Liver (tissue), 3 donors: ENCODE results near the gene AFDN.

Source experiments
- CTCF ChIP-seq: fragments of 150-350 bp; IDR thresholded peaks from 2 replicates; pipeline ENCODE4 v1.5.1; 2017; ENCODE audit warnings: improper control_type of control experiment, low read depth, low read length; ENCODE audit not compliant: missing input control
- HNF4G ChIP-seq: IDR thresholded peaks from 2 replicates; pipeline ENCODE4 v1.6.1; 2016; ENCODE audit warnings: antibody characterized with exemption
- MAX ChIP-seq: IDR thresholded peaks from 2 replicates; pipeline ENCODE4 v1.6.1; 2016; ENCODE audit warnings: antibody characterized with exemption
- REST ChIP-seq: IDR thresholded peaks from 2 replicates; pipeline ENCODE4 v1.6.1; 2016; ENCODE audit warnings: antibody characterized with exemption, mild to moderate bottlenecking
- TAF1 ChIP-seq: conservative IDR thresholded peaks from 2 replicates; pipeline ENCODE4 v1.6.1; 2016; ENCODE audit warnings: antibody characterized with exemption, mild to moderate bottlenecking
- YY1 ChIP-seq: IDR thresholded peaks from 2 replicates; pipeline ENCODE4 v1.6.1; 2016; ENCODE audit warnings: antibody characterized with exemption, mild to moderate bottlenecking
- ZBTB33 ChIP-seq: IDR thresholded peaks from 2 replicates; pipeline ENCODE4 v1.6.1; 2016; ENCODE audit warnings: antibody characterized with exemption
- donor health status: healthy.
- donor health status: healthy.

GRCh38 chr6:167797011-167797471, 29.7 kb upstream of the AFDN start:
- TF ChIP-seq YY1, result peak; percentile 61
- TF ChIP-seq CTCF, result no peak
- TF ChIP-seq HNF4G, result no peak
- TF ChIP-seq ZBTB33, result no peak
- no peak for TF ChIP-seq REST
- TF ChIP-seq MAX, result no peak
- no peak for TF ChIP-seq TAF1
